Stimulated activated CD4-positive, alpha-beta T cell treated with anti-CD3 and anti-CD28 coated beads, Interleukin-12 subunit alpha, Interleukin-12 subunit beta, amount 100 ng/mL, for 24 hours (primary cell): ENCODE results near the gene LYL1.

Experiments used
- DNase-seq, 2 experiments: peaks; one replicate each; pipeline ENCODE4 v3.0.0-alpha.2; 2020; ENCODE audit warnings: low read depth in 2 of 2

LYL1 gene

GRCh38 chr19:13104848-13105711 is 2.4 kb upstream of the LYL1 start:
- no peak for DNase-seq

- DNase-seq, result no peak
These were observed 1.7 kb upstream of the LYL1 start for GRCh38 chr19:13104360-13104847.

DNA sequence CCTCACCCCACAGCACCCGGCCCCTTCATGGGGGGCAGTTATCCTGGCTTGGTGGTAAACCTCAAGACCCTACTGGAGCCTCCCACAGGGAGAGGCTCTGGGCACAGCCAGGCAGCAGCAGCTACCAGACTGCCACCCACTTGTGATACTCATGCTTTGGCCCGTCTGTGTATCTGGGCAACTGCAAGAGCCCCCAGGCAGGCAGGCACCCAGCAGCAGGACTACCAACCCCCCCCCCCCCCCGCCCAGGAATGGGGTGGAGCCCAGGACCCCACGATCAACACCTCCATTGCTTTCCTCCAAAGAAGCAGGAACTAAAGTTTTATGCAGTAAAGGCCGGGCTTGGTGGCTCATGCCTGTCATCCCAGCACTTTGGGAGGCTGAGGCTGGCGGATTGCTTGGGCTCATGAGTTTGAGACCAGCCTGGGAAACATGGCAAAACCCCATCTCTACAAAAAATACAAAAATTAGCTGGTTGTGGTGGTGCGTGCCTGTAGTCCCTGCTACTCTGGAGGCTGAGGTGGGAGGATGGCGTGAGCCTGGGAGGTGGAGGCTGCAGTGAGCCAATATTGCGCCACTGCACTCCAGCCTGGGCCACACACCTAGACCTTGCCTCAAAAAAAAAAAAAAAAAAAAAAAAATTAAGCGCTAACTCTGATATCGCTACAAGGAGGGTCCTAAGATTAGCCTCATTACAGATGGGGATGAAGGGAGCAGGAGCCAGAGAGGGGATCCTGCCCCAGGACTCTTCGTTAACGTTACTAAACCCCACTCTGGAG is 1.1 kb upstream of the LYL1 start:
- no peak for DNase-seq

DNA sequence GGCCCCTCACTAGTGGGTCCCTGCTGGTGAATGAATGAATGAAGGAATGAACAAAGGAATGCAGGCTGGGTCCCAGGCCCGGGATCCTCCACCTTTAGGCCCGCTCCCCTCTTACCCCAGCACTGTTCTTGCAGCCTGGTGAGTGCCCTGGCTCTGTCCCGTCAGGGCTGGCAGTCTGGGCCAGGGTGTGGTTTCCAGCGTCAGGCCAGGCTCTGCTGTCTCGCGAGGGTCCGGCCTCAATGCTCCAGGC is 317 bp downstream of the LYL1 start:
- DNase-seq, result no peak

DNA sequence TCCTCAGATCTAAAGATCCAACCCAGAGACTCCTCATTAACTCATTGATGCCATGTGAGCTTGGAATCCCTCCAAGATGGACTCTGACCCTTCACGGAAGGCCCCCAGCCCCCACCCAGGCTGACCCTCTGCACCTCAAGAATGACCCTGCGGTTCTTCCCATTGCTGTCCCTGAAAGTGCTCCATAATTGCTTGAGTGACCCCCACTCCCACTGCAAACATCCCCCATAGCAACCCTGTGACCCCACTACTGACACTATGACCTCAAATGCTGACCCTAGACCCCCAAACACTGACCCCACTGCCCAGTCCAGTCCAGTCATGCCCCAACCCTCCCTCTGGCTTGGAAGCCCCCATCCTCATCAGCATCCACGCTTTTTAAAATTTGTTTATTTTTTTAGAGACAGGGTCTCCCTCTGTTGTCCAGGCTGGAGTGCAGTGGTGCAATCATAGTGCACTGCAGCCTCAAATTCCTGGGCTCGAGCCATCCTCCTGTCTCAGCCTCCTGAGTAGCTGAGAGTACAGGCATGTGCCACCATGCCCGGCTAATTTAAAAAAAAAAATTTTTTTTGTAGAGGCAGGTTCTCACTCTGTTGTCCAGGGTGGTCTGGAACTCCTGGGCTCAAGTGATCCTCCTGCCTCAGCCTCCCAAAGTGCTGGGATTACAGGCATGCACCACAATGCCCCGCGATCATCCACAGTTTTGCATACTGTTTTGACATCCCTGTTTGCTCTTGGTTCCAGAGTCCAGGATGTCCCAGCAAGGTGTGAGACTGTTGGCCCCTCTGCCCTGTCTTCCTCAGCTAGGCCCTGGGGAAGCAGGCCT is 855 bp downstream of the LYL1 start:
- DNase-seq, result no peak

DNA sequence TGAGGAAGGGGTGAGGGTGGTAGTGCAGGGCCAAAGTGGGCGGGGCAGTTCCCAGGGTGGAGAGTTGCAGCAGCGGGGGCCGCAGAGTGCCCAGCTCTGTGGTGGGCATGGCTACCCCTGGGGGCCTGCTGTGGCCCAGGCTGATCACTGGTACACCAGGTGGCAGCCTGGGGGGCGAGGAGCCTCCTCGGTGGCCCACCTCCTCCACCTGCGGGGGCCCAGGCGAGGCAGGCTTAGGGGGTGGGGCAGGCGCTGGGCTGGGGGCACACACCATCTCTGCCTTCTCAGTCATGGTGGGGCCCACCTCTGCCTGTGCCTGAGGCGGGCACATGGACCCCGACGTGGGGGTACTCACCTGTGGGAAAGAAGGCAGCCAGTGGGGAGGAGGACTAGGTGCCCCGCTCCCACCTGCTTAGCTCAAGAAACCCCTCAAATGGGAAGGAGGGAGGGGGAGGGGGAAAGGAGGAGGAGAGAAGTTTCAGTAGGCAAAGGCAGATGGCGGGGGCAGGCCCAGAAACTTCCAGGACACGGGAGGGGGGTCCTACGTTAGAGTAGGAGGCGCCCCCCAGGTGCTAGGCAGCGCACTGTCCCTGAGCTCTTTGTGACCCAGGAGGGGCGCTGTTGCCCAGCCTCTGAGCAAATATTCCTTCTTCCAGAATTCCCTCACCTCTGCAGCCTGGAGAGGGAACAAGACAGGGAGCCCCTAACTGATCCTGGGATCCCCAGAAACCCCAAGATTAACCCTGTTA is 1.6 kb downstream of the LYL1 start:
- no peak for DNase-seq

DNA sequence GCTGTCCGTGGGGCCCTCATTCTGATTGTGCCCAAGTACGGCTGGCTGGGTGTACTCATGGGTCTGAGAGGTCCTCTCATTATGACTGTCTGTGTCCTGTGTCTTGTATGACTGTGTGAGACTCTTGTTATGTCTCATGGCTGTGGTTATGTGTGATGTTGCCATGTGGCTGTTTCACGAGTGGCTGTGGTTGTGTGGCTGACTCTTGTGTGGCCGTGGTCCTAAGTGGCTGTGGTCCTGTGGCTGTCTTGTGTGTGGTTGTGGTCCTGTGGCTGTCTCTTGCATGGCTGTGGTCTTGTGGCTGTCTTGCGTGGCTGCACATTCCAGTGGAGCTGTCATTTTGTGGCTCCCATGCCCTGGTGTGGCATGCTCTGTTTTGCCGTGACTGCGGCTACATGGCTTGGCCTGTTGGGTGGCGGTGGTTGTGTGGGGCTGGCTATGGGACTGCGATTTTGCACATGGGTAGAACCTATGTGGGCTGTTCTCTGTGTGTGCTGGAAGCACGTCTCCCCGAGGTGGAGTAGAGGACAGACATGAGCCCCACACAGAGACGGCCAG is 2.5 kb downstream of the LYL1 start:
- peak in 1 of 2 experiments; percentile 68 for DNase-seq

- peak in 1 of 2 experiments; percentile 53 for DNase-seq
These were observed 3.3 kb downstream of the LYL1 start for GRCh38 chr19:13099073-13099999.

DNA sequence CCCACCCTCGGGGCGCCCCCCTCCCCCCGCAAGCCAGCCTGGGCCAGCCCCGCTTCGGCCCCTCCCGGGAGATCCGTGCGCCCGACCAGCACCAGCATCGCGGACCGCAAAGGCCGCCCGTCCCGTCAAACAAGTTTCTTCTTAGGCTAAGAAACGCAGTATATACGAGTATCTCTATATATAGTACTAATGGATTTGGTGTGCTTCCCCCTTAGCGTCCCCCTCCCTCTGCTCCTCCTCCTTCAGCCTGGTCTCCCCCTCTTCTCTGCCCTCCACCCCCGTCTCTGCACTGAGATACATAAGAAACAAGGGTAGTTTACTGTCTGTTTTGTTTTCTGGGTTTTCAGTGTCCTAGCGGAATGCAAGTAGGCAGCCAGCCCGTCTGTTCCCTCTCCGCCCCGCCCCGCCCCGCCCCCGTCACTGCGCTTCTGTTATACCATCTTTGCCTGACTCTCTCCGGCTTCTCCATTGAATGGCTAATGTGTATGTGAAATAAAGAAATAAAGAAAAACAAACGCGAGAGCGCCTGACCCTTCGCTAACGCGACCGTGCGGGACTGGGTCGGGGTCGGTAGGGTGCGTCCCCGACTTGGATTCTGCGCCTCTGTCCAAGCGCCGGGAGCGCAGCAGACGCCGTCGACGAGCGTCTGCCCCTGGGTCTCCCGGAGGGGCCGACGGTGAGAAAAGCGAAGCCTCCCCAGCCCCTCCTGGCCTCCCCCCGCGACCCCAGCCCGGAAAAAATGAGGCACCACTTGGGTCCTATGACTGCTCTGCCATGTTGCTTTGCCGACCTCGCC is 4.2 kb downstream of the LYL1 start:
- no peak for DNase-seq

- no peak for DNase-seq
These were observed 5.0 kb downstream of the LYL1 start for GRCh38 chr19:13097463-13098258.

- no peak for DNase-seq
These were observed 5.6 kb downstream of the LYL1 start for GRCh38 chr19:13097033-13097462.

DNA sequence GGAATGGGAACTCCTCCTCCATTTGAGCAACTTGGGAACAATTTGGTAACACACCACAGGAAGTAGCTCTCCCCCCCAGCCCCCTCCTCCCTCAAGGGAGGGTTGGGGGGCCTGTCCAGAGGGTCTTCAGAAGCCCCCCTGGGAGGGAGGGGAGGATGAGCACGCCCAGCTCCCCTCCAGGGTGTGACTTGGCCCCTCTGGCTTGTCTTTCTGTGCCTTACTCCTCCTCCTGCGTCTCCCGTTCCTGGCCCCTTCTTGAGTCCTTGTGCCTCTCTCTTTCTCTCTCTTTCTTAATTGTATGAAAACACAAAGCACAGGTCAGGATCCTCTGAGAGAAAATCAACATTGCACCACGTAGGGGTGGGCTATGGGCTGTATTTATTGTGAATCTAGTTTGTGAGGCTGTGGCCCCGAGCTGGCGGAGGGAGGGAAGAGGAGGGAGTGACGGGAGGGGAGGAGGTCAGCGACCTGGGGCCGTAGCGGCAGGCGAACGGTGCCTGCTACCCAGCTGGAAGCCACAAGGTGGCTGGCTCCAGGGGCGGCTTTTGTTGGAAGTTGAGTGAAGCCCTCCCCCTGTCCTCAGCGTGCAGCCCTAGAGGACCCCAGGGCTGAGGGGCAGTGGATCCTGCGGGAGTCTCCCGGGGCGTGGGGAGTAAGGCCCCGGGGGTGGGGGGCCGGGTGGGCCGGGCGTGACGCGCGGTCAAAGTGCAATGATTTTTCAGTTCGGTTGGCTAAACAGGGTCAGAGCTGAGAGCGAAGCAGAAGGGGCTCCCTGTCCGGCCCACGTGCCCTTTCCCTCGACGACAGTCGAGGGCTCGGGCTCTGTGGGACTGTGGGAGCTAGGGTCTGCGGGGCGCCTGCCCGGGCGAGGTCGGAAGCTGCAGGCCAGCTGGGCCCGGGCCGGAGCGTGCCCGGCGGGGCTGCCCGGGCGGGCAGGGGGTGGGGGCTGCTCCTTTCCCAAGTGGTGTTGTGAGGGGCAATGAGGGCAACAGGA is 6.4 kb downstream of the LYL1 start:
- no peak for DNase-seq

DNA sequence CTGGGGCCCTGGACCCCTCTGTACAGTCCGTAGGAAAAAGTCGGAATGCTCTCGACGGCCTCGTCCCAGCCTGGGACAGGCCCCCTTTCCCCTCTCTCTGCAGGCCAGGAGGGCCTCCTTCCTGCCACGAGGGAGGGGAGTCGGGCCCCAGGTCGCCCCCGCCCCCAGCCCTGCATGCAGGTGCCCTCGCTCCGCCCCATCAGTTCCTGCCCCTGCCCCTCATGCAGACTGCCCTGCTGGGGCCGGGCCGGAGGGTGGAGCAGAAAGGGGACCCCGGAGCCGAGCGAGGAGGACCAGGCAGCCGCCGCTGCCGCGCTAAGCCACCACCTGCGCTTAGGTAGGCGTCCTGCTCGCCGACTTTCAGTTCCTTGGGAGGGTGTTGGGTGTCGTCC is 7.3 kb downstream of the LYL1 start:
- no peak for DNase-seq

DNA sequence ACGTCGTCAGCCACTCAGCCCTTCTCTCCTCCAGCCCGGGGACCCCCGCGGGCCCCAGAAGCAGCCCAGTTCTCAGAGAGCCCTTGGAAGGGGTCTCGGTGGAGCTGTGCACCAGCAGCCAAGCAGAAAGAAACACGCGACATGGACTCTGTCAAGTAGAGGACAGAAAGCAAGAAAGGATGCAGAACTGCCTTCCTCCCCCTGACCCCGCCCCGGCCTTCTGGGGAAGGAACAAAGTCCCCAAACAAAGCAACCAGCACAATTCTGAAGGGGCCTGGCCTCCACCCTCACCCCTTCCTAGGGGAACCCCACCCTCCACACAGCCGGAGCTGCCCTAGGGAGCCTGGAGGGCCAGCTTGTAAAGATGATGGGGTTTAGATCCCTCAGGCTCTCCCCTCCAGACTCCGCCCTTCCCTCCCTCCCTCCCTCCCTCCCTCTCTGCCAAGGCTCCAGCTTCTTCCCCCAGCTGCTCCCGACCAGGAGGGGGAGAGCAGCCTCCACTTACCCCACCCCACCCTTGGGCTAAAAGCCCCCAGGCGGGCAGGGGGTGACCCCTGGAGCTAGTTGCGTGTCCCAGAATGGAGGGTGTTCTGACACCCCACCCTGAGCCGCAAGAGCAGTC is 7.8 kb downstream of the LYL1 start:
- DNase-seq, result no peak

GRCh38 chr19:13094106-13094504 is 8.6 kb downstream of the LYL1 start:
- no peak for DNase-seq

- peak; percentile 56 to 72 for DNase-seq
These were observed 9.1 kb downstream of the LYL1 start for GRCh38 chr19:13093407-13094105.
